Naive B cell (primary cell): Measurements from ENCODE around the gene ASXL2. TPM values are rescaled to one million over a fixed set of nuclear protein-coding genes. Genes with fewer than 3 reads are reported as not detected.
"Not testable (repeated sequence)": the region's sequence is repeated elsewhere in the genome, so short reads cannot be mapped to it uniquely, and the experiment has no call there.

Source experiments
- ATAC-seq, 2 donors: fragments of 150-1000 bp; cut with Tn5 transposase; 2 replicates each; pipeline ENCODE4 v1.10.0; 2021; ENCODE audit warnings: low read depth in 2 of 2, mild to moderate bottlenecking in 2 of 2, moderate library complexity in 2 of 2
- DNase-seq: peaks from one replicate; pipeline ENCODE4 v3.0.0; 2022
- H3K27ac Mint-ChIP-seq, 6 donors: one replicate each; pipeline ENCODE4 v1.8.0; 2020 to 2022; ENCODE audit warnings: mild to moderate bottlenecking in 6 of 6, mixed read lengths in 6 of 6, moderate library complexity in 5 of 6, inconsistent platforms in 2 of 6
- H3K27me3 Mint-ChIP-seq, 3 donors: one replicate each; pipeline ENCODE4 v1.8.0; 2021 to 2022; ENCODE audit warnings: mixed read lengths in 3 of 3, mild to moderate bottlenecking in 1 of 3
- H3K36me3 Mint-ChIP-seq, 2 donors: one replicate each; pipeline ENCODE4 v1.8.0; 2020 to 2022; ENCODE audit warnings: mixed read lengths in 2 of 2, inconsistent platforms in 1 of 2, mild to moderate bottlenecking in 1 of 2
- H3K4me1 Mint-ChIP-seq, 3 donors: one replicate each; pipeline ENCODE4 v1.8.0; 2020 to 2022; ENCODE audit warnings: mixed read lengths in 3 of 3, inconsistent platforms in 1 of 3, mild to moderate bottlenecking in 1 of 3, moderate library complexity in 1 of 3
- H3K4me3 Mint-ChIP-seq, 8 donors: one replicate each; pipeline ENCODE4 v1.8.0; 2020 to 2022; ENCODE audit warnings: mild to moderate bottlenecking in 8 of 8, mixed read lengths in 8 of 8, moderate library complexity in 8 of 8, inconsistent platforms in 2 of 8
- H3K9me3 Mint-ChIP-seq, 7 donors: one replicate each; pipeline ENCODE4 v1.8.0; 2020 to 2022; ENCODE audit warnings: mixed read lengths in 7 of 7, mild to moderate bottlenecking in 5 of 7, inconsistent platforms in 2 of 7, moderate library complexity in 1 of 7
- polyA plus RNA-seq, 6 donors: library from polyadenylated mRNA; unstranded; fragments of 300-500 nt; fragmentation: Illumina TruSeq; gene quantifications; one replicate each; pipeline ENCODE4 v1.2.3, GENCODE V29; 2021; ENCODE audit warnings: low read depth in 6 of 6

ASXL2 gene
- polyA plus RNA-seq, 6 donors from 2014 or later: 2.6 to 13.8 (median 8.9) TPM

DNA sequence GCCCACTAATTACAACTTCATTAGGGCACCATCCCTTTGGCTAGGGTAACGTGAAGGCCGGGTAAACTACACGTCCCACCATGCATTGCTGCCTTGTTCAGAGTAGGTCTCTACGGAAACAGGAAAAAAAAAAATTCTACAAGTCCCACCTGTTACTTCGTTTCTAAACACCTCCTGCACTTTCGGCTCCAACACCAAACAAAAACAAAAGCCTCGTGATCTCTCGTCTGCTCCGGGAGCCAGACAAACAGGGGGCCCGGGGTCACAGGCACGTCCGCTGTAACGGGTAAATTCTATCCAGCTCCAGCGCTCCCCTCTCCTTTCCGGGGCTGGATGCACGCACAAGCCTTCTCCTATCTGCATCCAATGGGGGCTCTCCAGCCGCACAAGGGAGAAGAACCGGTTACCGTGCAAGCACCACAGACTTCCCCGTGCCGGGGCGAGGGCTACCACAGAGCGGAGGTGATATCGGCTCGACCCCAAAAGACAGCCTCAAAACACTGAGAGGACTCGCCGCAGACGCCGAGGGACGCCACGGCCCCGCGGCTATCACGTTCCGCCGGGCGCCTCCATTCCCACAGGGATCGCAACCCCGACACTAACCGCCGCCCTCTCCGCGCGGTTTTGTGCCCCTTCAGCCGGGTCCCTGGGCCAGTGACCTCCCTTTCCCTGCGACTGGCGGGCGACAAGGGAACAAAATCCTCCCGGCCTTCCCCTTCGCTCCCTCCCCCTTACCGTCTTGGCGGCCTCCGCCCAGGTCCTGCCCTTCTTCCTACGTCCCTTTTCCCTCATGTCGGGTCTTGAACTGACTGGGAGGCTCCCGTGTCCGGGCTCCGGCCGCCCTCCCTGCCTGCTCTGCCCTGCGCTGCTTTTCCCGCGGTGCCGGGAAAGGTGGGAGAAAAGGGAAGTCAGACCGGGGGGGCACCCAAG is 591 bp downstream of the ASXL2 start:
- peak; percentile 34 to 38 for ATAC-seq
- peak overlapping the region; percentile 93 to 99 (median 98) for H3K27ac Mint-ChIP-seq
- H3K27me3 Mint-ChIP-seq: peaks cover 0 to 5% (median 0%) of the 10 kb centered on the region in 3 donors
- peak; percentile 65 for DNase-seq
- peaks cover 4 to 12% of the 10 kb centered on the region in 2 donors for H3K36me3 Mint-ChIP-seq
- H3K4me1 Mint-ChIP-seq: peaks cover 10 to 40% (median 34%) of the 10 kb centered on the region in 3 donors
- no peaks in the 10 kb centered on the region for H3K9me3 Mint-ChIP-seq
- peak overlapping the region; percentile 92 to 99 (median 98) for H3K4me3 Mint-ChIP-seq

- Mint-ChIP-seq H3K4me1 (peaks cover 6 to 37% (median 30%) of the 10 kb centered on the region in 3 donors), H3K4me3 (no peak overlapping the region), H3K9me3 (no peaks in the 10 kb centered on the region), H3K36me3 (peaks cover under 1 to 5% of the 10 kb centered on the region in 2 donors), H3K27ac (no peak overlapping the region), H3K27me3 (no peaks in the 10 kb centered on the region)
- ATAC-seq (no peak), DNase-seq (no peak)
Measured at GRCh38 chr2:25872134-25872533, 6.2 kb downstream of the ASXL2 start.

GRCh38 chr2:25867396-25868003 is 10.8 kb downstream of the ASXL2 start:
- DNase-seq: no peak
- peak overlapping the region in 2 of 6 donors; percentile 3 to 47 for H3K27ac Mint-ChIP-seq
- H3K36me3 Mint-ChIP-seq: peaks cover 0 to 5% of the 10 kb centered on the region in 2 donors
- no peak for ATAC-seq
- no peaks in the 10 kb centered on the region for H3K9me3 Mint-ChIP-seq
- peaks cover 11 to 15% (median 14%) of the 10 kb centered on the region in 3 donors for H3K4me1 Mint-ChIP-seq
- H3K27me3 Mint-ChIP-seq: no peaks in the 10 kb centered on the region
- no peak overlapping the region for H3K4me3 Mint-ChIP-seq

DNA sequence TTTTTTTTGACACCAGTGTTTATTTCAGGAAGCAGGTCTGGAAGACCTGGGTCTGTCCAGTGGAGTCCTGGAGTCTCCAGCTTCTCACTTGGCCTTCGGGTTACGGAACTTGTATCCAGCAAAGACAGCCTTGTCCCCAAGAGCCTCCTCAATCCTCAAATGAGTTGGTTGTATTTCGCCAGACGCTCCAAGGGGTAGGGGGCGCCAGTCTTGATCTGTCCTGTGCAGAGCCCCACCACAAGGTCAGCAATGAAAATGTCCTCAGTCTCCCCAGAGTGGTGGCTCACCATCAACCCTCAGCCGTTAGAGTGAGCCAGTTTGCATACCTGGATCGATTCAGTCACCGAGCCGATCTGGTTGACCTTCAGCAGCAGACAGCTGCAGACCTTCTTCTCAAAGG is 21.9 kb downstream of the ASXL2 start:
- no peak overlapping the region for H3K4me3 Mint-ChIP-seq
- no peaks in the 10 kb centered on the region for H3K27me3 Mint-ChIP-seq
- H3K9me3 Mint-ChIP-seq: no peaks in the 10 kb centered on the region
- ATAC-seq (no peak), DNase-seq (no peak)
- peaks cover 42 to 51% (median 43%) of the 10 kb centered on the region in 3 donors for H3K4me1 Mint-ChIP-seq
- H3K36me3 Mint-ChIP-seq: no peaks in the 10 kb centered on the region
- H3K27ac Mint-ChIP-seq: no peak overlapping the region

GRCh38 chr2:25855065-25855464 is 23.2 kb downstream of the ASXL2 start:
- no peak for ATAC-seq
- Mint-ChIP-seq H3K4me3 (no peak overlapping the region), H3K27me3 (no peaks in the 10 kb centered on the region), H3K9me3 (no peaks in the 10 kb centered on the region), H3K4me1 (peaks cover 35 to 39% (median 37%) of the 10 kb centered on the region in 3 donors), H3K36me3 (no peaks in the 10 kb centered on the region), H3K27ac (no peak overlapping the region)
- DNase-seq: no peak

DNA sequence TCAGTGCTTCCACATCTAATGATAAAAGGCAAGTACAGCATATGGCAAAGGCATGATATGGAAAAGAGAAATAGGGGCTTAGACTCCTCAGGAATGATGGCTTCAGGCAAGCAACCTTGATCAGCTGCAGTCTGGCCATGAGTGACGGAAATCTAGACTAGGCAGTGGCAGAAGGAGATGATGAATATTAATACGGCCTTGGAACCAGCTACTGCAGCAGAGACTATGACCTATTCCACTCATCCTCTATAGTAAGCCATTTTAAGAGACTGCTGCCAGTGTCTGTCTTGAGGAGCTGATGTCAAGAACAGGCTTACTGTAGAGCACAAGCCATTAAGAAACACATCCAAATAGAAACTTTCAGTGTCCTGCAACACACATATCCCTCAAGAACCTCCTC is 23.7 kb downstream of the ASXL2 start:
- H3K4me1 Mint-ChIP-seq: peaks cover 34 to 37% (median 37%) of the 10 kb centered on the region in 3 donors
- ATAC-seq: no peak
- no peak overlapping the region for H3K4me3 Mint-ChIP-seq
- H3K9me3 Mint-ChIP-seq: no peaks in the 10 kb centered on the region
- H3K36me3 Mint-ChIP-seq: no peaks in the 10 kb centered on the region
- no peaks in the 10 kb centered on the region for H3K27me3 Mint-ChIP-seq
- no peak for DNase-seq
- H3K27ac Mint-ChIP-seq: peak overlapping the region in 2 of 6 donors; percentile 28 to 38

DNA sequence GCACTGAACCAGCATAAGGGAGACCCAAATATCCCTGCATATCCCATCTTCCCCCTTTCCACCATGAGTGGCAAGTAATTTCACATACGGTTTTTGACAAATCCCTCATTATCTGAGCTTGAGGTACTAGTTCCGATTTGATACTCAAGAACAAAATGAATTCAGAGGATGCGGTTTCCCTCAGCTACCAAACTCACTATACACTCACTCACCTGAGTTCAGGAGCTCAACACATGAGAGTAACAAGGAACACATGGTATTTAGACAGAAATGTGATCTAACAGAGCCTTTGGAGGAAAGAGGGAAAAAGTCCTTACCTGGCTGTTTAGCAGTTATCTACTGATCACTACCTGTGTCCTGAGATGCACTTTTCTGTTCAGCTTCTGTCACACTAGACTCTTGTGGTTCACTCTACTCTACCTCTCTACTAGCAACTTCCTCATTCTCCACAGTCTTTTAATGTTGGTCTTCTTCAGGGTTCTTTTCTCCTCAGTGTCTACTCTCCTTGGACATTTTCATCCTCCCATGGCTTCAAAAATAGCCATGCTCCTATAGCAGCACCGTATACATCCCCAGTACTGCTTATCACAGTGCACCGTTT is 25.1 kb downstream of the ASXL2 start:
- Mint-ChIP-seq H3K4me3 (no peak overlapping the region), H3K4me1 (peaks cover 30 to 34% (median 33%) of the 10 kb centered on the region in 3 donors)
- ATAC-seq: peak; percentile 67 to 70

DNA sequence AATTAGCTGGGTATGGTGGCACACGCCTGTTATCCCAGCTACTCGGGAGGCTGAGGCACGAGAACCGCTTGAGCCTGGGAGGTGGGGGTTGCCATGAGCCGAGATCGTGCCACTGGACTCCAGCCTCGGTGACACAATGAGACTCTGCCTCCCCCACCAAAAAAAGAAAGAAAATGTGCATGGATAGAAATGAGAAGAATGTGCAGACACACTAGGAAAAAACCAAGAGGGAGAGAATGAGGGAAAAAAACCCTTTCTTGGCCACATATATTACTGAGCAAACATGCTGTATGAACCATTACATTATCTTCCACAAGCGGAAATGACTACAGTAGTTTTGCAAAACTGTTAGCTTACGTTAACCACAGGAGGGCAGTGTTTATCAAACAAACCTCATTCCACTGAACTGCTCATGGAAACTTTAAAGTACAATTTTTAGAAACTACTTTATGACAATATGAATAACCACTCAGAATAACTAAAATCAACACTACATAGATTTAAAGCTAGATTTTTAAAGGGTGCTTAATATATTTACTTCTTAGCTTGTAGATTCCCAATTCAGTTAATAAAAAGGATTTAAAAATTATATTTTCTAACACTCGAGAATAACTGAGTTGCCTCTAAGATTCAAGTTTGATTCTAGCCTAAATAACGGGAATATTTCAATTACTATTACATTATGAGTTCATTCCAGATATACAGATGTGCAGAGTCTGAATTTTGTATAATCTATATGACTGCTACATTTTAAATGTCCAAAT is 26.4 kb downstream of the ASXL2 start:
- Mint-ChIP-seq H3K36me3 (peaks cover 5 to 7% of the 10 kb centered on the region in 2 donors), H3K27ac (peak overlapping the region in 3 of 6 donors; percentile 17 to 87 (median 80)), H3K9me3 (peaks cover 0 to 5% (median 0%) of the 10 kb centered on the region in 7 donors), H3K27me3 (no peaks in the 10 kb centered on the region), H3K4me1 (peaks cover 29 to 30% (median 30%) of the 10 kb centered on the region in 3 donors), H3K4me3 (peak overlapping the region in 4 of 8 donors; percentile 21 to 31 (median 22))
- peak; percentile 92 to 95 for ATAC-seq
- peak; percentile 49 for DNase-seq

More for the DNA sequence above, 25.1 kb downstream of the ASXL2 start:
- no peak for DNase-seq
- Mint-ChIP-seq H3K27ac (peak overlapping the region in 5 of 6 donors; percentile 0 to 17 (median 5)), H3K36me3 (no peaks in the 10 kb centered on the region), H3K9me3 (no peaks in the 10 kb centered on the region), H3K27me3 (no peaks in the 10 kb centered on the region)

DNA sequence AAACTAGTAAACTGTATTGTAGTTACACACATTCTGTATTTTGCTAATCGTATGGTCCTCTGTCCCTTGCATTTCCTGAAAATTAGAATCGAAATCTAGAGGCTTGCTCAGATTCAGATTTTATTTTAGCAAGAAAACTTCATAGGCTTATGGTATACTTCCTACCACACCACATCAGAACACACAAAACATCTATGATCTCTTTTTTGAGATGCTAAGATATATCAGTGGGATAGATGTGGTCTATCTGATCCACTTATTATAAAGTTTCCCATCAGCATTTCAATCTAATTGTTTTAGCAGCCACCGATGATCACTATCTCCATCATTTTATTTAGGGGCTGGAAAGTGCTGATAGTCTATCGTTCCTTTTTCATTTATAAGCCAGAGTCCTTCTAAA is 27.9 kb downstream of the ASXL2 start:
- not testable (repeated sequence) for H3K4me3 Mint-ChIP-seq, H3K9me3 Mint-ChIP-seq, ATAC-seq, DNase-seq, H3K27me3 Mint-ChIP-seq, H3K36me3 Mint-ChIP-seq
- peaks cover 24 to 30% (median 29%) of the 10 kb centered on the region in 3 donors for H3K4me1 Mint-ChIP-seq
- H3K27ac Mint-ChIP-seq: peak overlapping the region in 2 of 6 donors; percentile 12 to 76

- H3K4me3 Mint-ChIP-seq, H3K27ac Mint-ChIP-seq, H3K36me3 Mint-ChIP-seq, ATAC-seq, H3K9me3 Mint-ChIP-seq, DNase-seq, H3K27me3 Mint-ChIP-seq: not testable (repeated sequence)
- peaks cover 17 to 30% (median 22%) of the 10 kb centered on the region in 3 donors for H3K4me1 Mint-ChIP-seq
Measured at GRCh38 chr2:25849350-25849749, 28.9 kb downstream of the ASXL2 start.

- Mint-ChIP-seq H3K27me3 (no peaks in the 10 kb centered on the region), H3K27ac (no peak overlapping the region), H3K4me1 (peaks cover 0 to 6% (median 0%) of the 10 kb centered on the region in 3 donors), H3K36me3 (peaks cover 5 to 8% of the 10 kb centered on the region in 2 donors), H3K9me3 (peaks cover 0 to 5% (median 0%) of the 10 kb centered on the region in 7 donors), H3K4me3 (no peak overlapping the region)
- no peak for ATAC-seq
- no peak for DNase-seq
Measured at GRCh38 chr2:25845843-25846505, 32.3 kb downstream of the ASXL2 start.

GRCh38 chr2:25844089-25844488 is 34.2 kb downstream of the ASXL2 start:
- DNase-seq: no peak
- H3K36me3 Mint-ChIP-seq: peaks cover 5 to 8% of the 10 kb centered on the region in 2 donors
- H3K4me1 Mint-ChIP-seq: peaks cover 0 to 6% (median 4%) of the 10 kb centered on the region in 3 donors
- H3K27ac Mint-ChIP-seq: no peak overlapping the region
- no peaks in the 10 kb centered on the region for H3K27me3 Mint-ChIP-seq
- H3K4me3 Mint-ChIP-seq: no peak overlapping the region
- peaks cover 0 to 5% (median 0%) of the 10 kb centered on the region in 7 donors for H3K9me3 Mint-ChIP-seq
- ATAC-seq: no peak
